Fibroblast of lung (primary cell): ENCODE data around the gene KMT2B. TPM values are rescaled to one million over a fixed set of nuclear protein-coding genes. Genes with fewer than 3 reads are reported as not detected.

ENCODE experiments used
- DNase-seq, 2 donors: peaks; one replicate each; pipeline versions ENCODE4 v3.0.0 to v3.0.0-alpha.2; 2010; ENCODE audit warnings: low read depth in 2 of 2
- H2AFZ ChIP-seq: 2 replicates; pipeline ENCODE4 v1.5.1; 2012; ENCODE audit warnings: low read length, control low read depth, inconsistent platforms
- H3K27ac ChIP-seq: 2 replicates; pipeline ENCODE4 v1.5.1; 2011; ENCODE audit warnings: low read length, control low read depth; ENCODE audit not compliant: insufficient read depth
- H3K27me3 ChIP-seq: 2 replicates; pipeline ENCODE4 v1.5.1; 2011; ENCODE audit warnings: mild to moderate bottlenecking, low read length; ENCODE audit not compliant: control insufficient read depth, insufficient read depth
- H3K36me3 ChIP-seq: 2 replicates; pipeline ENCODE4 v1.5.1; 2011; ENCODE audit warnings: low read length; ENCODE audit not compliant: control insufficient read depth, insufficient read depth
- H3K4me1 ChIP-seq: 2 replicates; pipeline ENCODE4 v1.5.1; 2011; ENCODE audit warnings: low read length; ENCODE audit not compliant: control insufficient read depth, insufficient read depth; ENCODE audit errors: extremely low read depth
- H3K4me2 ChIP-seq: 2 replicates; pipeline ENCODE4 v1.5.1; 2011; ENCODE audit warnings: low read length, control low read depth; ENCODE audit not compliant: insufficient read depth; ENCODE audit errors: extremely low read depth
- H3K4me3 ChIP-seq, 4 experiments: fragments of 200-600 bp in 1 of 4; sonication (generic) in 1 of 4; replicated peaks in 1 of 4; 2 replicates each; pipeline ENCODE4 v1.5.1; 2011 to 2016; ENCODE audit warnings: low read length in 4 of 4, low read depth in 3 of 4, mild to moderate bottlenecking in 3 of 4, control low read depth in 2 of 4, inconsistent platforms in 1 of 4, mixed read lengths in 1 of 4; ENCODE audit not compliant: insufficient read depth in 1 of 4; ENCODE audit errors: control extremely low read depth in 1 of 4
- H3K79me2 ChIP-seq: 2 replicates; pipeline ENCODE4 v1.5.1; 2012; ENCODE audit warnings: mild to moderate bottlenecking, low read length, inconsistent platforms; ENCODE audit not compliant: control insufficient read depth, insufficient read depth
- H3K9ac ChIP-seq: 2 replicates; pipeline ENCODE4 v1.5.1; 2011; ENCODE audit warnings: mild to moderate bottlenecking, low read length, control low read depth; ENCODE audit not compliant: insufficient read depth
- H3K9me3 ChIP-seq: 2 replicates; pipeline ENCODE4 v1.5.1; 2012; ENCODE audit warnings: low read depth, low read length; ENCODE audit not compliant: control insufficient read depth, insufficient read depth
- H4K20me1 ChIP-seq: 2 replicates; pipeline ENCODE4 v1.5.1; 2011; ENCODE audit warnings: low read length; ENCODE audit not compliant: control insufficient read depth, insufficient read depth; ENCODE audit errors: extremely low read depth
- EZH2 ChIP-seq: IDR thresholded peaks from 2 replicates; pipeline ENCODE4 v1.5.1; 2012; ENCODE audit warnings: low read length, control low read depth, mild to moderate bottlenecking; ENCODE audit errors: missing control alignments
- polyA plus RNA-seq, 2 donors: library from polyadenylated mRNA; depleted of rRNA in 1 of 2; stranded (reverse) in 1 of 2; unstranded in 1 of 2; fragments of >200 nt; gene quantifications; 2 replicates each; pipeline ENCODE4 v1.2.1, GENCODE V29; 2011 to 2012; ENCODE audit warnings: missing spikeins in 1 of 2
- total RNA-seq: library from RNA; depleted of rRNA; stranded (reverse); fragments of >200 nt; gene quantifications from 2 replicates; pipeline ENCODE4 v1.2.1, GENCODE V29; 2014
- TF ChIP-seq, protein P1 (sequence below), 2 donors: IDR thresholded peaks in 1 of 2; conservative IDR thresholded peaks in 1 of 2; 1 replicate in 1 of 2; 2 replicates in 1 of 2; pipeline ENCODE4 v1.5.1; 2011 to 2012; ENCODE audit warnings: low read length in 2 of 2, control low read depth in 1 of 2, inconsistent platforms in 1 of 2, low read depth in 1 of 2, mild to moderate bottlenecking in 1 of 2

Gene KMT2B
- total and polyA plus RNA-seq, 2 donors (not counting 1 experiment from before 2014, with no cell fraction given), result 5.4 to 7.4 TPM

DNA sequence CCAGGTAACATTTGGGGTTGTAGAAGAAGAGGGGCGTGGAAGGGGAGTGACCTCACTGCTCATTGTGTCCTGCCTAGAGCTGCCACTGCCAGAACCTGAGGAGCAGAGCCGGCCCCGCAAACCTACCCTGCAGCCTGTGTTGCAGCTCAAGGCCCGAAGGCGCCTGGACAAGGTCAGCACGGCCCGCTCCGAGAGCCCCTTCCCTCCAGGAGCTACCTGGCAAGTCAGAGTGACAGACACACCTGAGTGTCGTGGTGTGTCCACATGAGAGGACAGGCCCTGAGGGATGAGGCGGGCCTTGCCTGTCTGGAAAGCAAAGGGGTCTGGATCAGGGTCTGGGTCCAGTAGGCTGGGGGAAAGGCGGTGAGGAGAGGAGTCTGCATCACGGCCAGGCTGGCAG lies 6.8 kb downstream of the KMT2B start:
- Histone ChIP-seq H3K4me2 (no peak overlapping the region), H4K20me1 (no peaks in the 10 kb centered on the region), H3K79me2 (peaks cover 19% of the 10 kb centered on the region), H3K27me3 (no peaks in the 10 kb centered on the region), H3K27ac (no peak overlapping the region), H2AFZ (no peak overlapping the region), H3K9me3 (no peaks in the 10 kb centered on the region), H3K36me3 (peaks cover 56% of the 10 kb centered on the region), H3K9ac (no peak overlapping the region), H3K4me3 (no peak overlapping the region), H3K4me1 (peaks cover under 1% of the 10 kb centered on the region)
- no peak for TF ChIP-seq EZH2
- TF ChIP-seq, protein P1, sequence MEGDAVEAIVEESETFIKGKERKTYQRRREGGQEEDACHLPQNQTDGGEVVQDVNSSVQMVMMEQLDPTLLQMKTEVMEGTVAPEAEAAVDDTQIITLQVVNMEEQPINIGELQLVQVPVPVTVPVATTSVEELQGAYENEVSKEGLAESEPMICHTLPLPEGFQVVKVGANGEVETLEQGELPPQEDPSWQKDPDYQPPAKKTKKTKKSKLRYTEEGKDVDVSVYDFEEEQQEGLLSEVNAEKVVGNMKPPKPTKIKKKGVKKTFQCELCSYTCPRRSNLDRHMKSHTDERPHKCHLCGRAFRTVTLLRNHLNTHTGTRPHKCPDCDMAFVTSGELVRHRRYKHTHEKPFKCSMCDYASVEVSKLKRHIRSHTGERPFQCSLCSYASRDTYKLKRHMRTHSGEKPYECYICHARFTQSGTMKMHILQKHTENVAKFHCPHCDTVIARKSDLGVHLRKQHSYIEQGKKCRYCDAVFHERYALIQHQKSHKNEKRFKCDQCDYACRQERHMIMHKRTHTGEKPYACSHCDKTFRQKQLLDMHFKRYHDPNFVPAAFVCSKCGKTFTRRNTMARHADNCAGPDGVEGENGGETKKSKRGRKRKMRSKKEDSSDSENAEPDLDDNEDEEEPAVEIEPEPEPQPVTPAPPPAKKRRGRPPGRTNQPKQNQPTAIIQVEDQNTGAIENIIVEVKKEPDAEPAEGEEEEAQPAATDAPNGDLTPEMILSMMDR (conservative IDR thresholded peaks at IDR 0.05 in 1 of 2, IDR thresholded peaks at IDR 0.05 in 1 of 2; ENCODE audit: low read depth in 1 of 2, low read length in 2 of 2), result no peak
- no peak for DNase-seq

DNA sequence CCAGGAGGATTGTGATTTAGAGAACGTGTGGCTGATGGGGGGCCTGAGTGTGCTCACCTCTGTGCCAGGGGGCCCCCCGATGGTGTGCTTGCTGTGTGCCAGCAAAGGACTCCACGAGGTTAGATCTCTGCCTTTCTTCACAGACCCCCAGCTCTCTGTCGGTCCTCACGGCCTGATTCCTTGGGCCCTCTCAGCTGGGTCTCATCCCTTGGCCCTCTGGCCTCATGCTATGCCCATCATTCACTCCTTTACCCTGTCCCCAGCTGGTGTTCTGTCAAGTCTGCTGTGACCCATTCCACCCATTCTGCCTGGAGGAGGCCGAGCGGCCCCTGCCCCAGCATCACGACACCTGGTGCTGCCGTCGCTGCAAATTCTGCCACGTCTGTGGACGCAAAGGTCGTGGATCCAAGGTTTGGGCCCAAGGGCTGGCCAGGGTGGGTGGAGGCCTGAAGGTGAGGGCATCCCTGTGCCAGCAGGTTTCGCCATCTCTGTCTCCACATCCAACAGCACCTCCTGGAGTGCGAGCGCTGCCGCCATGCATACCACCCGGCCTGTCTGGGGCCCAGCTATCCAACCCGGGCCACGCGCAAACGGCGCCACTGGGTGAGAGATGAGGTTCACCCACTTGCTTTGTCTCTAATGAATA lies 7.5 kb downstream of the KMT2B start:
- Histone ChIP-seq H2AFZ (no peak overlapping the region), H3K9me3 (no peaks in the 10 kb centered on the region), H3K36me3 (peaks cover 57% of the 10 kb centered on the region), H3K4me2 (no peak overlapping the region), H3K79me2 (peaks cover 11% of the 10 kb centered on the region), H3K4me1 (no peaks in the 10 kb centered on the region), H3K4me3 (no peak overlapping the region), H3K27me3 (no peaks in the 10 kb centered on the region), H3K9ac (no peak overlapping the region), H3K27ac (no peak overlapping the region), H4K20me1 (no peaks in the 10 kb centered on the region)
- DNase-seq, result no peak
- TF ChIP-seq EZH2, result no peak
- TF ChIP-seq, protein P1 (conservative IDR thresholded peaks at IDR 0.05 in 1 of 2, IDR thresholded peaks at IDR 0.05 in 1 of 2; ENCODE audit: low read depth in 1 of 2, low read length in 2 of 2), result no peak

- no peaks in the 10 kb centered on the region for H3K79me2 ChIP-seq
- TF ChIP-seq EZH2, result no peak
- TF ChIP-seq, protein P1 (conservative IDR thresholded peaks at IDR 0.05 in 1 of 2, IDR thresholded peaks at IDR 0.05 in 1 of 2; ENCODE audit: low read depth in 1 of 2, low read length in 2 of 2), result no peak
- H3K27ac ChIP-seq, result no peak overlapping the region
- H3K27me3 ChIP-seq, result no peaks in the 10 kb centered on the region
- H2AFZ ChIP-seq, result no peak overlapping the region
- no peaks in the 10 kb centered on the region for H3K9me3 ChIP-seq
- no peak for DNase-seq
- no peak overlapping the region for H3K4me3 ChIP-seq
- H4K20me1 ChIP-seq, result no peaks in the 10 kb centered on the region
- H3K9ac ChIP-seq, result no peak overlapping the region
- no peaks in the 10 kb centered on the region for H3K4me1 ChIP-seq
- H3K4me2 ChIP-seq, result no peak overlapping the region
- H3K36me3 ChIP-seq, result peaks cover 63% of the 10 kb centered on the region
These were observed 9.5 kb downstream of the KMT2B start for GRCh38 chr19:35727053-35727955.
